Measurements from ENCODE around the gene GBP7.

DNA sequence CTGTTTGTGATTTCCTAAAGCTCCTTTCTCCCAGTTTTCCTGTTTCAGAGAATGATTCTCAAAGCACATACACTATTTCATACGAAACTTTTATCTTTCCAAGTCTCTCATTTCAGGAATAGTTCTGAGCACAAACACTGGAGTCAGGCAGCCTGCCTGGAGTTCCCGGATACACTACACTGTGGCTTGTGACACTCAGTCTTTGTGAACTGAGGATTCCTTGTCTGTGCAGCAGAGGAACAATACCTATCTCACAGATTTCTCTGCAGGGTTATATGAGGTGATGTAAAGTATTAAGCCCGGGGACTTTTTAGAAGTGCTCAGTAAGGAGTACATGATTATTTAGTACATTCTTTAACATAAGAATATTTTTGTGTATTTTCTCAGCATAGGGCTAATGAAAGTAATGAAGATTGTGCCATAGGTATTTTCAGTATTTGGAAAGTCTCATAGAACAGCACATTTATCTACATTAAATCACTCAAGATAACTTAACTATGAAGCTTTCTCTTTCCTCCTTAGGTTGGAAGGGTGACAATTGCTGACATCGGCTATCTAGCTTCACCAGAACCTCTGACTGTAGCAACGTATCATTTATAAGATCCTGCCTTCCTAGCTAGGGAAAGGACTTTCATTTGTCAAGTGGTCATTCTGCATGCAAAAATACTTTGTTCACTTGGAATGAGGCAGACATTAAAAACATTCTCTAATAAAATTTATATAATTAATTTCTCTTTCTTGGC, 62.8 kb downstream of the GBP7 start:
- TF ChIP-seq, protein P1, sequence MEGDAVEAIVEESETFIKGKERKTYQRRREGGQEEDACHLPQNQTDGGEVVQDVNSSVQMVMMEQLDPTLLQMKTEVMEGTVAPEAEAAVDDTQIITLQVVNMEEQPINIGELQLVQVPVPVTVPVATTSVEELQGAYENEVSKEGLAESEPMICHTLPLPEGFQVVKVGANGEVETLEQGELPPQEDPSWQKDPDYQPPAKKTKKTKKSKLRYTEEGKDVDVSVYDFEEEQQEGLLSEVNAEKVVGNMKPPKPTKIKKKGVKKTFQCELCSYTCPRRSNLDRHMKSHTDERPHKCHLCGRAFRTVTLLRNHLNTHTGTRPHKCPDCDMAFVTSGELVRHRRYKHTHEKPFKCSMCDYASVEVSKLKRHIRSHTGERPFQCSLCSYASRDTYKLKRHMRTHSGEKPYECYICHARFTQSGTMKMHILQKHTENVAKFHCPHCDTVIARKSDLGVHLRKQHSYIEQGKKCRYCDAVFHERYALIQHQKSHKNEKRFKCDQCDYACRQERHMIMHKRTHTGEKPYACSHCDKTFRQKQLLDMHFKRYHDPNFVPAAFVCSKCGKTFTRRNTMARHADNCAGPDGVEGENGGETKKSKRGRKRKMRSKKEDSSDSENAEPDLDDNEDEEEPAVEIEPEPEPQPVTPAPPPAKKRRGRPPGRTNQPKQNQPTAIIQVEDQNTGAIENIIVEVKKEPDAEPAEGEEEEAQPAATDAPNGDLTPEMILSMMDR (IDR thresholded peaks at IDR 0.05), result no peak
- no peak for TF ChIP-seq POLR2A (IDR thresholded peaks at IDR 0.05)
